C1 segment of cervical spinal cord (tissue), 14 donors: ENCODE measurements around the gene PRXL2C.
"Not testable (repeated sequence)": the region's sequence is repeated elsewhere in the genome, so short reads cannot be mapped to it uniquely, and the experiment has no call there.

ENCODE experiments used
- DNase-seq, 14 donors: peaks; one replicate each; lab custom pipeline; 2025; lab: John Stamatoyannopoulos, UW

PRXL2C gene, protein sequence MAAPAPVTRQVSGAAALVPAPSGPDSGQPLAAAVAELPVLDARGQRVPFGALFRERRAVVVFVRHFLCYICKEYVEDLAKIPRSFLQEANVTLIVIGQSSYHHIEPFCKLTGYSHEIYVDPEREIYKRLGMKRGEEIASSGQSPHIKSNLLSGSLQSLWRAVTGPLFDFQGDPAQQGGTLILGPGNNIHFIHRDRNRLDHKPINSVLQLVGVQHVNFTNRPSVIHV

DNA sequence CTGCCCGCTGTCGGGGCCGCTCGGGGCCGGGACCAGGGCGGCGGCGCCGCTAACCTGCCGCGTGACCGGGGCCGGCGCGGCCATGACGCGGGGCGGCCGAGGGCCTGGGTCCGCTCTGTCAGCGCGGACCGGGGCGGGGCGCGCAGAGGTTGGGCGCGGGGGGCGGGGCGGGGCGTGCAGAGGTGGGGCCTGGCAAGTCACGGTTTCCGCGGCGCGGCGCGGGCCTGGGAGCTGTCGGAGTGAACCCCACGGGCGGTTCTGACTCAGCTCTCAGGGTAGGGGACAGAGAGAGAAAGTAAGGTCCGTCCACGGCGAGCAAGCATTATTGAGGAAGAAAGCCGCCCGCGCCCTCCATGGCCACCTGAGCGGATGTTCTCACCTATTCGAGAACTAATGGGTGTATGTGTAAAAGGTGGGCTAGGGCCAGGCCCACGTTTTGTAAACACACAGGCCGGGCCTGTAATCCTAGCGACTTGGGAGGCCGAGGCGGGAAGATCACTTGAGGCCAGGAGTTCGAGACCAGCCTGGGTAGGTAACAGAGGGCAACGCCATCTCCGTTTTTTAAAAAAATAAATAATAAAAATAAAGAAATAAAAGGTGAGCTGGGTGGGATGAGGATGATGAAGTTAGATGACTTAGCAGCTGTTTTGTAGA lies at the start of gene PRXL2C:
TSS of gene PRXL2C (minus strand) at position 120 of the 654 bp plus-strand sequence. CDS start at position 84, 36 bp downstream.
- peak in 13 of 14 donors; percentile 23 to 87 (median 64) for DNase-seq

DNA sequence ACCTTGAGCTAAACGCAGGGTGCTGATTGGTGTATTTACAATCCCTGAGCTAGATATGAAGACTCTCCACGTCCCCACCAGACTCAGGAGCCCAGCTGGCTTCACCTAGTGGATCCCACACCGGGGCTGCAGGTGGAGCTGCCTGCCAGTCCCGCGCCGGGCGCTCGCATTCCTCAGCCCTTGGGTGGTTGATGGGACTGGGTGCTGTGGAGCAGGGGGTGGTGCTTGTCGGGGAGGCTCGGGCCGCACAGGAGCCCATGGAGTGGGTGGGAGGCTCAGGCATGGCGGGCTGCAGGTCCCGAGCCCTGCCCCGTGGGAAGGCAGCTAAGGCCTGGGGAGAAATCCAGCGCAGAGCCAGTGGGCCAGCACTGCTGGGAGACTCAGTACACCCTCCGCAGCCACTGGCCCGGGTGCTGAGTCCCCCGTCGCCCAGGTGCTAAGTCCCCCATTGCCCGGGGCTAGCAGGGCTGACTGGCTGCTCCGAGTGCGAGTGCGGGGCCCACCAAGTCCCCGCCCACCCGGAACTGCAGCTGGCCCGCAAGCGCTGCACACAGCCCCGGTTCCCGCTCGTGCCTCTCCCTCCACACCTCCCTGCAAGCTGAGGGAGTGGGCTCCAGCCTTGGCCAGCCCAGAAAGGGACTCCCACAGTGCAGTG lies 45.7 kb upstream of the PRXL2C start:
- DNase-seq = not testable (repeated sequence)

DNA sequence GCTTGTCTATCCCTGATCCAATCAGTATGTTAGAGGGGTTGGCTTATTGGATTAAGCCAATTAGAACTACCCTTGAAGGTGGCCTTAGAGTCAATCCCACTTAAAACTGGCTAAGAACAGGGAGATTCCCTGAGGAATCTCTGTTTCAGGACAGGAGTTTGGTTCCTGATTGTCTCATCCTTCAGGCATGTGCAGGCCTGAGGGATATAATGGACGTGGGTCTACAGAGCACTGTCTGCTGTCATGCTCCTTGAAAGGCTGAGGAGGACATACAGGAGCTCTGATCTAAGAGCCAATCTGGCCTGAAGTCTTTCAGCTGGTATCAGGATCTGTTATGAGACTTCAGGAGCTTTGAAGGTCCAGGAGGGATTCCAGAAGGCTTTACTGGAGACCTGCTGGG lies 36.2 kb upstream of the PRXL2C start:
- DNase-seq = no peak

DNA sequence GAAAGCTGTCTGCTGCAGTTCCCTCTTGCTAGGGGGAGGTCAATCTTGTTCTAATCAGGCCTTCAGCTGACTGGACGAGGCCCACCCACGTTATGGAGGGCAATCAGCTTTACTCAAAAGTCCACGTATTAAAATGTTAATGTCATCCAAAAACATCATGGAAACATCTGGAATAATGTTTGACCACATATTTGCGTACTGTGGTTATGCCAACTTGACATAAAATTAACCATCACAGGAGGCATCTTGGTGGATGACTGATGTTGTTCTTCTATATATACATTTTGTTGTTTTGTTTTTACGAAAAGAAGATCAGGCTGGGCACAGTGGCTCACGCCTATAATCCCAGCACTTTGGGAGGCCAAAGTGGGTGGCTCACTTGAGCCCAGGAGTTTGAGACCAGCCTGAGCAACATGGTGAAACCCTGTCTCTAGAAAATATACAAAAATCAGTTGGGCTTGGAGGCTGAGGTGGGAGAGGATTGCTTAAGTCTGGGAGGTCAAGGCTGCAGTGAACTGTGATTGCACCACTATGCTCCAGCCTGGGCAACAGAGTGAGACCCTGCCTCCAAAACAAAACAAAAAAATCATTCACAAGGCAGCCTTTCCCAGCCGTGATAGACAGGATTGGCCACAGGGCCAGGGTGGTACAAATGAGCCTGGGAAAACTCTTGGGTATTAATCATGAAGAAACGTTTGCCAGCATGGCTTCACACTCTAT lies 33.8 kb upstream of the PRXL2C start:
- DNase-seq = no peak

DNA sequence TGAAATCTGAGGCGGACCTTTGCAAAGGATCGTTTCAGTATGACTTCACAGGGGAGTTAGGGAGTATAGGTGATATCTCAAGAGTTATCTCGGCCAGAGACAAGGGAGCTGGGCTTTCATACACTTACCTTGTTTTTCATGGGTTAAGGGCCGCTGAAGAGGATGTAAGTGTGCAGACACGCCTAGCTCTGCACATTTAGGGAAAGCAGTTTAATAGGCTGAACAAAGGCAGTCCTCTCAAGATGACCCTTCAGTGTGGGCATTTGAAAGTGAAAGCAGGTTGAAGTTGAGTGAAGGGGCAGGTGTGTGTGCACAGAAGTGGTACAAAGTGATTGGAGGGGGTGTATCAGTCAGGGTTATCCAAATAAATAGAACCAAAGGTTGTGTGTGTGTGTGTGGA lies 33.1 kb upstream of the PRXL2C start:
- DNase-seq = no peak

DNA sequence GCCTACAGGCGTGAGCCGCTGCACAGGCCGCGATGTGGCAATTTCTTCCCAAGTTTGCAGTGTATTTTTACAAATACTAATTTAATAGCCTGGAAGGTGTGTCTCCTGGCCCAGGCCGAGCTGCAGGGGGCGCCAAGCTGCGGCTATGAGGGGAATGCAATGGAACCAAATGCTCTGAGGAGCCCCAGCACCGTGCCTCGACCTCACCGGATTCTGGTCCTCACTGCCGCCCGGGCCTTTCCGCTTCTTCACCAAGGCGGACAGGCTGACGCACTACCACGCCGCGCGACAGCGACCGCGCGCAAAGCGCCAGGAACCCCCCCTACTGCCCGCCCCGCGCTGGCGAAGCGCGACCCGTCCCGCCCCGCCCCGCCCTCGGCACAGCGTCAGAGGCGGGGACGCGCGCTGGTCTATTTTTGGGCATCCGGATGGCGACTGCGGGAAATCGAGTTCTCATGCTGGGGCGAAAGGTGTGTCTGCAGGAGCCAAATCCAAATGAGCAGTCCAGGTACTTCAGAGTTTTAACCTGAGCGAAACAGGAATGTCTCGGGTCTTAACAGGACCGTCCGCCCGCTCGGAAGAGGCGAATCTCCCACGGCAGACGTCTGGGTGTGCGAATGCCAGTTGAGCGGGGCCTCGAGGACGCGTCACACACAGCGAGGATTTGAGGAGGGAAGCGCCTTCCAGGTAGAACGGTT lies 31.7 kb upstream of the PRXL2C start:
- DNase-seq = peak in 13 of 14 donors; percentile 5 to 83 (median 61)

DNA sequence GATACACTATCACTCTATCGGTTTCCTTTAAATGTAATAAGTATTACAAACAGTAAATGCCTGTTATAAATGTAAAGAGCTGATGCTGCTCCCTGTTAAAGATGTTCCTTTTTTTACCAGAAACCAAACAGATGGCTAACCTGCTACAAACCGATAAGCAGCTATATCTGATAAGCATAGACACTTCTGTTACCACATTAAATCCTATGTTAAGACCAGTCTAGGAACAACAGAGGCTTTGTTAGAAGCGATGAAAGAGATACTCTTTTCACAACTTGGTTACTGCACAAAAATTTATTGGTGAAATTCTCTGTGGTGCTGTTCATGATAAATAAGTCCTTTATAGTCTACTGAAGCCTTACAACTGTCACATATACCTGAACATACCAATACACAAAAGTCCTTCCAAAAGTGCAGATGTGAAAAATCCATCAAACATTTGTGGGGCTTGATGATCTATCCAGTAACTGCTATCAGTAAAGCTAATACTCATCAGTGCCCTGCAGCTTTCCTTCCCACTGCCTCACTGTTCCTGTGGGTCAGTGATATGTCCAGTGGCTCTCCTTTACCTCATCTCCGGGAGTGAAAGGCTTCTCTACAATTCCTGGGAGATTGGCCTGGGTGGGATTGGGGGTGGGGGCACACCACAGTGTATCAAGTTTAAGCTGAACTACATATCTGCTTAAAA lies 25.8 kb upstream of the PRXL2C start:
- DNase-seq = no peak

DNA sequence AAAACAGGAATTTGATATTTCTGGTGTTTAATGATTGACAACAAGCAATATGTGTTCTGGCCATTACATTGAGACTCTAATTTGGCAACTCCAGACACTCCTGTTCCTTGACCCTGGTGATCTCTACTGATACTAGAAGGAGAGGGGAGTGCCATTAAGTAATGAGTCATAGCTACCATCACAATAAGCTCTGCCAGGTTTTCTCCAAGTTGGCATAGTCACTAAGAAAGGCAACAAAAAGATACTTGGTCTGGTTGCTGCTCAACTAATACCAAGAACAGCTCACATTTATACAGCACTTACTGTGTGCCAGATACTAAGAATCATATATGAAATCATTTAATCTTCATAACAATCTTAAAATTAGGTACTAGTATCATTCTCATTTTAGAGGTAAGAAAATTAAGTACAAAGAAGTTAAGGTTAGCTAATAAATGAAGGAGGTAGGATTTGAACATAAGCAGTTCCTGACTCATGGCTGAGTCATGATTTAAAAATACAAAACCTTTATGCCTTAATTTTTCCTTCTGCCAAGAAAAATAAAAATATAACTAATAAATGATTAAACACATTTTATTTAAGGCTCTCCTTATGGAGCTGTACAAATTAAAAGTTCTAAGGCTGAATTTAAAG lies 19.9 kb upstream of the PRXL2C start:
- DNase-seq = no peak

DNA sequence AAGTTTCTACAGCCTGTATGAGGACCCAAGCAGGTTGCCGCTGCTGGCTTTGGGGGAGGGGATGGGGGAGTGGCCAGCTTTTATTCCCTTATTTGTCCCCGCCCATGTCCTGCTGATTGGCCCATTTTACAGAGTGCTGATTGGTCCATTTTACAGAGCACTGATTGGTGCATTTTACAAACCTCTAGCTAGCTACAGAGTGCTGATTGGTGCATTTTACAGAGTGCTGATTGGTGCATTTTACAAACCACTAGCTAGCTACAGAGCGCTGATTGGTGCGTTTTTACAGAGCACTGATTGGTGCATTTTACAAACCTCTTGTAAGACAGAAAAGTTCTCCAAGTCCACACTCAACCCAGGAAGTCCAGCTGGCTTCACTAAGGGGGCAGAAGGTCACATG lies 18.7 kb upstream of the PRXL2C start:
- not testable (repeated sequence) for DNase-seq

DNA sequence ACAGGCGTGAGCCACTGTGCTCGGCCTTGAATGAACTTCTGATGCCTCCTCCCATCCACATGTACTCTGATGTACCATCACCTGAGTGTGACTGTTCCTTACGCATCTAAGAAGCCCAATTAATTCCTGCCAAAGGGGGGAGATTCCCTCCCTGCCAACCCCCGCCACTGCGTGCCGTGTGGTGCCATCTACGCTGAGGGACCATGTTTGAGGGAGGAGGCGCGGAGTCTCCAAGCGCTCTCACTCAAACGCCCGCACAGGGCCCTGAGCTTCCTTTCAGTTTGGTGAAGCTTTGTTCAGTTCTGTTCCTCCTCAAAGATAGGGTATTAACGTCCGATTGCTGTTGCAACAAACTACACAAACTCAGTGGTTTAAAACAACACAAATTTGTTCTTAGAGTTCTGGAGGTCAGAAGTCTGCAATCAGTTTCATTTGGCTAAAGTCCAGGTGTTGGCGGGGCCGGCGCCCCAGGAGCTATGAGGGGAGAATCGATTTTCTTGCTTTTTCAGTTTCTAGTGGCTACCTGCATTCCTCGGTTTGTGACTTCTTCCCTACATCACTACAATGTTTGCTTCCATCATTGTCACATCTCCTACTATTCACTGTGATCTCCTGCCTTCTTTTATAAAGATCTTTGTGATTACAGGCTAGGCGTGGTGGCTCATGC lies 13.9 kb upstream of the PRXL2C start:
- DNase-seq = no peak

DNA sequence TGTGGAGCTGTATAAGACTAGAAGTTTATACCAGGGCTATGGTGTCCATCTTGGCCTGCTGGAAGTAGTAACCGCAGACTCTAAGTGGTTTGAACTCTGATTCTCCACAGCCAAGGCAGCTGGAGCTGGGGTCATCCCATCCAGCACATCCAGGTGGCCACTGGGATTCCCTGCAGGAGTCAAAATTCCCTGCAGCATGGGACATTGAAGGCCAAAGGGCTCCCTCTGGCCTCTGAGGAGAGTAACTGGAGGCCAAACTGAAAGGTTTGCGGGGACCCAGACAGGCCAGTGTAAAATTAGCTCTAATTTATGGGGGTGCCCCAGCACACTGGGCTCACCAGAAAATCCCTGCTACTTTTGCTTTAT lies 12.2 kb upstream of the PRXL2C start:
- no peak for DNase-seq

DNA sequence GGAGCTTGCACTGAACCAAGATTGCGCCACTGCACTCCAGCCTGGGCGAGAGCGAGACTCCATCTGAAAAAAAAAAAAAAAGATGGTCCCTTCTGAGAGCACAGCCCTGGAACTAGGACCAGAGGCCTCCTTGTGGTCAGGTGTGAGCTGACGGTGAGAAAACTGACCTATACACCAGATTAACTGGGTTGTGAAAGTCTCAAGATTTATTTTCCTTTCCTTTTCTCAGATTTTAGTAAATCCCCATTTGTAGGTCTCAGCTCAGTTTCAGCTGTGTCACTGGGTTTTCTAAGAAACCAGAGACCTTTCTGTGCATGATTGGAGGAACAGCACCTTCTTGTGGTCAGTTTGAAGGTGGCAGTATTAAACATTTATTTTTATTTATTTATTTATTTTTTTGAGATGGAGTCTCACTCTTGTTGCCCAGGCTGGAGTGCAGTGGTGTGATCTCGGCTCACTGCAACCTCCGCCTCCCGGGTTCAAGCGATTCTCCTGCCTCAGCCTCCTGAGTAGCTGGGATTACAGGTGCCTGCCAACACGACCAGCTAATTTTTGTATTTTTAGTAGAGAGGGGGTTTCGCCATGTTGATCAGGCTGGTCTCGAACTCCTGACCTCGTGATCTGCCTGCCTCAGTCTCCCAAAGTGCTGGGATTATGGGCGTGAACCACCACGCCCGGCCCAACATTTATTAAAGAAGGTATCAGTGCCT lies 11.7 kb upstream of the PRXL2C start:
- DNase-seq = peak in 1 of 14 donors; percentile 6

DNA sequence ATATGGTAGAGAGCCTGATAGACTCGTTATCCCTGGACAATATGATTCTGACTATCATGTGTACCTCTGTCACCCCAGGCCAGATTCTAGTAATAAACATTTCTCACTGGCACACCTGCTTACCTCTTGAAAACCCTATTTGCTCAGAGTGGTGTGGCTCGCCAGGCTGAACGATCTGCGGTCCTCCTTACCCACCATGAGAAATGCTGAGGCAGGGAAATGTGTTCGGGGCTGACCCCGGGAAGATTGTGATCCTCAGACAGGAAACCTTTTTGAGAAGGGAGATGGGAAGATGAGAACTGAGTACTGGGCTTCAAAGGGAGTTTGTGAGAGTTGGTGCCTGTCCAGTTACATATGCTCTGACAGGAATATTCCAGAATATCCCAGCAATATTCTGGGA lies 10.7 kb upstream of the PRXL2C start:
- DNase-seq = no peak

DNA sequence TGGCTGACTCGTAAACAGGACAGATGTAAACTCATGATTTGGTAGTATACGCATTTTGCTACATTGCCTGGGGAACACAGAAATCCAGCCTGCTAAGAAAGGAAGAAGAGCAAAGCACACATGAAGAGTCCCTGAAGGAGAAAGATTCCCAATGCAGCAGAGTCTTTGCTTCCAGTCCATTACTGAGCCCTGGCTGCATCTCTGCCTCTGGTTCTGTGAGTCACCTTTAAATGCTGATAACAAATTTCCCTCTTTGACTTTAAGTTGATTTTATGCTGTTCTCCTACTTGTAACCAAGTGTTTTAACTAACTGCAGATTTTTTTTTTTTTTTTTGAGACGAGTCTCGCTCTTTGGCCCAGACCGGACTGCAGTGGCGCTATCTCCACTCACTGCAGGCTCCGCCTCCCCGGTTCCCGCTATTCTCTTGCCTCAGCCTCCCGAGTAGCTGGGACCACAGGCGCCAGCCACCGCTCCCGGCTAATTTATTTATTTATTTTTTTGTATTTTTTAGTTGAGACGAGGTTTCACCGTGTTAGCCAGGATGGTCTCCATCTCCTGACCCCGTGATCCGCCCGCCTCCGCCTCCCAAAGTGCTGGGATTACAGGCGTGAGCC lies 8.5 kb upstream of the PRXL2C start:
- DNase-seq = no peak

DNA sequence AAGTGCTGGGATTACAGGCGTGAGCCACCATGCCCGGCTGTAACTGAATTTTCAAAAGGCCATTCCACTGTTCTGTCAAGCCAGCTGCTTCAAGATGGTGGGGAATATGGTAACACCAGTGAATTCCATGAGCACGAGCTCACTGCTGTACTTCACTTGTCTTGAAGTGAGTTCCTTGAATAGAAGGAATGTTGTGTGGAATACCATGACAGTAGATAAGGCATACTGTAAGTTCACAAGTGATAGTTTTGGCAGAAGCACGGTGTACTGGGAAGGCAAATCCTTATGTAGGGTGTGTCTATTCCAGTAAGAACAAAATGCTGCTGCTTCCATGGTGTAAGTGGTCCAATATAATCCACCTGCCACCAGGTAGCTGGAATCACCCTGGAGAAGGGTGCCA lies 6.6 kb upstream of the PRXL2C start:
- DNase-seq = no peak

DNA sequence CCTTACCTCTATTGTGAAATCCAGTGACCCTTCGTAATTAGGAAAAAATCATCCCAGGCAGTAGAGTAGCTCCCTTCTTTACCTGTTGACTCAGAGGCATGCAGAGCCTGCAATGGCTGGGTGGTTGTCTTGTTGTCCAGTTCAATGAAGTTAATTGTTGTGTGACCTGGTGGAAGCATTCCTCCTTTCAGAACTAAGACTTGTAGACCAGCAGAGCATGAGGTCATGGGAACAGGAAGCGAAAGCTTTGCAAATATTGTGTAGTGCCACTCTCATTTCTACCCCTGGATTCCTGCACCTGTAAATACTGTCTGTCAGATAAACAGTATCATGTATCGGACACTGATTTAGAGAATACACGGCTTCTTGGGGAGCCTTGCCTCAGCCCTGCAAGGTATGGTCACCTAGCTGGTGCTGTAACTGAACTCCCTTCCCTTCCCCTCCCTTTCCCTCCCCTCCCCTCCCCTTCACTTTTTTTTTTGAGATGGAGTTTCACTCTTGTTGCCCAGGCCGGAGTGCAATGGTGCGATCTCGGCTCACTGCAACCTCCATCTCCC lies 5.7 kb upstream of the PRXL2C start:
- DNase-seq = no peak

DNA sequence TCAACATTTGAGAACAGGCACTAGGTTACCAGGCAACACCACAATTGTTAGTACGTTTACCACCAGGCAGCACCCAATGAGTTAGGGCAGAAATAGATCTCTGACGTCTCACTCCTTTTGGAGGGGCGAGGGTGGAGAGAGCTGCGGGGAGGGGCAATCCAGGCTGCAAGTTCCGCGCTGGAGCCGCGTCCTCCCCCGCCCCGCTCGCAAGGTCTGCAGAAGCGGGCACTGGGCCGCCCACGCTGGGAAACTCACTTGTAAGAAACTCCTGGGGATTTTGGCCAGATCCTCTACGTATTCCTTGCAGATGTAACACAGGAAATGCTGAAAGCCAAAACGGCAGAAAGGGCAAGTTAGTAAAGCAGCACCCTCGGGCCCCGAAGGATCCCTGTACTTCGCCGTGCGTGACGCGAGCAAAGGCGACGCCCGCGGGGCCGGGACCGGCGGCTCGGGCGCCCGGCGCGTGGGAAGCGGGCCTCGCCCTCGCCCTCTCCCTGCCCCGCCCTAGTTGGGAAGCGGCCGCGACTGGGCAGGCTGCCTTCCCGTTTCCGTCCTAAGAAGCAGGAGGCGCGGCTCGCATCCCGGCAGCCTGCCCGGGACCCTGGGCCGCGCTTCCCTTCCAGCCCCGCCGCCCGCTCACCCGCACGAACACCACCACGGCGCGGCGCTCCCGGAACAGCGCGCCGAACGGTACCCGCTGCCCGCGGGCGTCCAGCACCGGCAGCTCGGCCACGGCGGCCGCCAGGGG lies 493 bp downstream of the PRXL2C start:
- peak; percentile 35 to 87 (median 68) for DNase-seq

DNA sequence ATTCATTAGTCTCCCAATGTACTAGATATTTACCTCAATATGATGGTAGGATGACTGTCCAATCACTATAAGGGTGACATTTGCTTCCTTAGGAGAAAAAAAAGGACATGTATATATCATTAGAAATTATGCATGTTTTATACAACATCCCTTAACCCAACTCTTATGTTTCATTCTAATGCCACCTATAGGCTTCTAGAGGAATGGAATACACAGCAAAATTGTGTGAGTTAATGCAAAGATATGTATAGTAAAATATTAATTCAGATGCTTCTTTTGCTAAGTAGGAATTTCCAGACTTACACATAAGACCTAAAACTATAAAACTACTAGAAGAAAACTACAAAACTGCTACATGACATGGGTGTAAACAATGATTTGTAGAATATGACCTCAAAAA lies 3.5 kb downstream of the PRXL2C start:
- no peak for DNase-seq
